ENCODE results near the gene NDUFC2. TPM values are rescaled to one million over a fixed set of nuclear protein-coding genes. Genes with fewer than 3 reads are reported as not detected.

The NDUFC2 gene
- total and polyA plus RNA-seq, 2 of the 13 experiments (the other 11 are each of a cell fraction or from before 2014, with no cell fraction given) = 256 to 363 TPM

- TF ChIP-seq, protein P1, sequence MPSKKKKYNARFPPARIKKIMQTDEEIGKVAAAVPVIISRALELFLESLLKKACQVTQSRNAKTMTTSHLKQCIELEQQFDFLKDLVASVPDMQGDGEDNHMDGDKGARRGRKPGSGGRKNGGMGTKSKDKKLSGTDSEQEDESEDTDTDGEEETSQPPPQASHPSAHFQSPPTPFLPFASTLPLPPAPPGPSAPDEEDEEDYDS (CRISPR knock-in tag; IDR thresholded peaks at IDR 0.05) = no peak; the same call in 1 of the 2 replicates
- no peak for TF ChIP-seq SCMH1 (CRISPR knock-in tag; IDR thresholded peaks at IDR 0.05; ENCODE audit: borderline replicate concordance)
- TF ChIP-seq RXRB (CRISPR knock-in tag; IDR thresholded peaks at IDR 0.05; ENCODE audit: borderline replicate concordance) = no peak; the same call in 1 of the 2 replicates
- TF ChIP-seq, protein P2, sequence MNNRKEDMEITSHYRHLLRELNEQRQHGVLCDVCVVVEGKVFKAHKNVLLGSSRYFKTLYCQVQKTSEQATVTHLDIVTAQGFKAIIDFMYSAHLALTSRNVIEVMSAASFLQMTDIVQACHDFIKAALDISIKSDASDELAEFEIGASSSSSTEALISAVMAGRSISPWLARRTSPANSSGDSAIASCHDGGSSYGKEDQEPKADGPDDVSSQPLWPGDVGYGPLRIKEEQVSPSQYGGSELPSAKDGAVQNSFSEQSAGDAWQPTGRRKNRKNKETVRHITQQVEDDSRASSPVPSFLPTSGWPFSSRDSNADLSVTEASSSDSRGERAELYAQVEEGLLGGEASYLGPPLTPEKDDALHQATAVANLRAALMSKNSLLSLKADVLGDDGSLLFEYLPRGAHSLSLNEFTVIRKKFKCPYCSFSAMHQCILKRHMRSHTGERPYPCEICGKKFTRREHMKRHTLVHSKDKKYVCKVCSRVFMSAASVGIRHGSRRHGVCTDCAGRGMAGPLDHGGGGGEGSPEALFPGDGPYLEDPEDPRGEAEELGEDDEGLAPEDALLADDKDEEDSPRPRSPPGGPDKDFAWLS (CRISPR knock-in tag; IDR thresholded peaks at IDR 0.05; ENCODE audit: borderline replicate concordance) = no peak
- no peak for TF ChIP-seq GATA4 (IDR thresholded peaks at IDR 0.05; ENCODE audit: borderline replicate concordance, low read depth)
- TF ChIP-seq ZNF549 (CRISPR knock-in tag; IDR thresholded peaks at IDR 0.05) = no peak
- no peak for TF ChIP-seq ZNF749 (CRISPR knock-in tag; IDR thresholded peaks at IDR 0.05; ENCODE audit: borderline replicate concordance)
- no peak for TF ChIP-seq UBTF (CRISPR knock-in tag; IDR thresholded peaks at IDR 0.05)
- no peak for TF ChIP-seq HMGXB4 (CRISPR knock-in tag; IDR thresholded peaks at IDR 0.05; ENCODE audit: borderline replicate concordance in 1 of 2, low read depth in 1 of 2)
- TF ChIP-seq TFDP1 (CRISPR knock-in tag; IDR thresholded peaks at IDR 0.05; ENCODE audit: borderline replicate concordance) = no peak
- TF ChIP-seq ZNF580 (CRISPR knock-in tag; IDR thresholded peaks at IDR 0.05; ENCODE audit: borderline replicate concordance, low read depth) = no peak
- no peak for TF ChIP-seq NAIF1 (CRISPR knock-in tag; IDR thresholded peaks at IDR 0.05; ENCODE audit: borderline replicate concordance)
- TF ChIP-seq ZSCAN12 (CRISPR knock-in tag; IDR thresholded peaks at IDR 0.05) = no peak
- TF ChIP-seq, protein P3, sequence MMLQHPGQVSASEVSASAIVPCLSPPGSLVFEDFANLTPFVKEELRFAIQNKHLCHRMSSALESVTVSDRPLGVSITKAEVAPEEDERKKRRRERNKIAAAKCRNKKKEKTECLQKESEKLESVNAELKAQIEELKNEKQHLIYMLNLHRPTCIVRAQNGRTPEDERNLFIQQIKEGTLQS (CRISPR knock-in tag; IDR thresholded peaks at IDR 0.05) = no peak
- TF ChIP-seq ZNF432 (CRISPR knock-in tag; IDR thresholded peaks at IDR 0.05; ENCODE audit: borderline replicate concordance) = no peak
- TF ChIP-seq ARID3A (IDR thresholded peaks at IDR 0.05; ENCODE audit: low read depth, low read length) = no peak; the same call in 1 of the 2 replicates
- TF ChIP-seq SYNCRIP (IDR thresholded peaks at IDR 0.05; ENCODE audit: insufficient read depth, low read depth, low read length) = no peak
- no peak for TF ChIP-seq ZNF709 (CRISPR knock-in tag; IDR thresholded peaks at IDR 0.05)
These were observed 40.9 kb downstream of the NDUFC2 start (continued) for GRCh38 chr11:78038697-78039313.
